Parathyroid adenoma (tissue), 2 donors: ENCODE data around the gene ERN1.
A peak's percentile ranks its signal among the peaks of the same experiment; 100 is the strongest.
"Not testable (repeated sequence)": the region's sequence is repeated elsewhere in the genome, so short reads cannot be mapped to it uniquely, and the experiment has no call there.

ENCODE experiments used
- H2AFZ ChIP-seq: fragments of 300-600 bp; sonication (generic); one replicate; pipeline ENCODE4 v1.7.0; 2017; ENCODE audit warnings: antibody characterized with exemption, mild to moderate bottlenecking
- H3K27ac ChIP-seq: fragments of 300-600 bp; sonication (generic); one replicate; pipeline ENCODE4 v1.7.0; 2017
- H3K27me3 ChIP-seq: fragments of 300-600 bp; sonication (generic); one replicate; pipeline ENCODE4 v1.7.0; 2017; ENCODE audit warnings: low read length; ENCODE audit not compliant: control insufficient read depth, insufficient read depth
- H3K36me3 ChIP-seq: fragments of 300-600 bp; sonication (generic); one replicate; pipeline ENCODE4 v1.7.0; 2017; ENCODE audit warnings: low read length; ENCODE audit not compliant: control insufficient read depth, insufficient read depth
- H3K4me1 ChIP-seq: fragments of 300-600 bp; sonication (generic); one replicate; pipeline ENCODE4 v1.7.0; 2017; ENCODE audit warnings: control low read depth
- H3K4me2 ChIP-seq: fragments of 300-600 bp; sonication (generic); one replicate; pipeline ENCODE4 v1.7.0; 2017; ENCODE audit warnings: low read length
- H3K4me3 ChIP-seq: fragments of 300-600 bp; sonication (generic); one replicate; pipeline ENCODE4 v1.7.0; 2017; ENCODE audit warnings: low read depth, low read length
- H3K79me2 ChIP-seq: fragments of 300-600 bp; sonication (generic); one replicate; pipeline ENCODE4 v1.7.0; 2017; ENCODE audit warnings: control low read depth
- H3K9ac ChIP-seq: fragments of 300-600 bp; sonication (generic); one replicate; pipeline ENCODE4 v1.7.0; 2017; ENCODE audit warnings: mild to moderate bottlenecking
- H3K9me3 ChIP-seq: fragments of 300-600 bp; sonication (generic); one replicate; pipeline ENCODE4 v1.7.0; 2017; ENCODE audit warnings: low read length; ENCODE audit not compliant: control insufficient read depth
- CTCF ChIP-seq: fragments of 300-600 bp; sonication (generic); IDR thresholded peaks from one replicate; pipeline ENCODE4 v1.7.0; 2017; ENCODE audit warnings: antibody characterized with exemption, mild to moderate bottlenecking
- donor health status: primary hyperparathyroidism.

The ERN1 gene

GRCh38 chr17:64024781-64025731 lies 104.9 kb downstream of the ERN1 start:
- no peak overlapping the region for H3K27ac ChIP-seq
- no peak overlapping the region for H3K4me3 ChIP-seq
- H3K4me2 ChIP-seq = no peak overlapping the region
- no peak overlapping the region for H3K9ac ChIP-seq
- H3K27me3 ChIP-seq = no peaks in the 10 kb centered on the region
- no peaks in the 10 kb centered on the region for H3K36me3 ChIP-seq
- no peaks in the 10 kb centered on the region for H3K79me2 ChIP-seq
- H3K4me1 ChIP-seq = peaks cover 3% of the 10 kb centered on the region
- H3K9me3 ChIP-seq = no peaks in the 10 kb centered on the region
- no peak for TF ChIP-seq CTCF
- peak overlapping the region; percentile 84 for H2AFZ ChIP-seq

DNA sequence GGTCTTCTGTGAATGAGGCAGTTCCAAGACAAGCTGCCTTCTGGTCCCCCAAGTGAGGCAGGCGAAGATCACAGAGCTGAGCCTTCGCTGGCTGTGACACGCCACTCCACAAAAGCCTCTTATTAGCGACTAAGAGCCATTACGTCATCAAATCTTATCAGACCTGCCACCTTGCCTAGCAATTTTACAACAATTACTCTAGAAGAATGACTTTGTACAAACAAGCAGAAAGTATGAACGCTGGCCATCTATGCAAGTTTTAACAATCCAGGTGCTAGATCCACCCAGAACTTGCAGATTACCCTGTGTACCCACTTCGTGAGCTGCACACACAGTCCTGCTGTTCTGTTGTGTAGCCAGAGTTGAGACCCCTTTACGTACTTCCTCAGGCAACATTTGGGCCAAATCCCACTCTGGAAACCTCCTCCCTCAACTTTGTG lies 105.7 kb downstream of the ERN1 start:
- TF ChIP-seq CTCF = no peak
- H3K36me3 ChIP-seq = no peaks in the 10 kb centered on the region
- no peak overlapping the region for H3K27ac ChIP-seq
- H3K9ac ChIP-seq = no peak overlapping the region
- H3K79me2 ChIP-seq = no peaks in the 10 kb centered on the region
- peaks cover 3% of the 10 kb centered on the region for H3K4me1 ChIP-seq
- no peak overlapping the region for H2AFZ ChIP-seq
- no peaks in the 10 kb centered on the region for H3K27me3 ChIP-seq
- H3K9me3 ChIP-seq = no peaks in the 10 kb centered on the region
- H3K4me3 ChIP-seq = no peak overlapping the region
- no peak overlapping the region for H3K4me2 ChIP-seq

- Histone ChIP-seq H3K79me2 (no peaks in the 10 kb centered on the region), H3K9ac (no peak overlapping the region), H3K9me3 (no peaks in the 10 kb centered on the region), H2AFZ (peak overlapping the region; percentile 52), H3K4me3 (no peak overlapping the region), H3K27me3 (no peaks in the 10 kb centered on the region), H3K36me3 (no peaks in the 10 kb centered on the region), H3K4me1 (peaks cover 3% of the 10 kb centered on the region), H3K4me2 (no peak overlapping the region), H3K27ac (no peak overlapping the region)
- TF ChIP-seq CTCF = no peak
Observed at GRCh38 chr17:64022611-64023063, 107.3 kb downstream of the ERN1 start.

GRCh38 chr17:64020056-64020766 lies 109.7 kb downstream of the ERN1 start, which contains the start of gene ICAM2:
ICAM2 (minus strand) TSS chr17:64020633; CDS start chr17:64006691, 13,942 bp downstream.
- H3K4me3 ChIP-seq = peak within 1 kb of the TSS; percentile 32
- H3K27ac ChIP-seq = peak within 1 kb of the TSS; percentile 73
- no peak within 1 kb of the TSS for H3K9ac ChIP-seq
- no peaks in the 10 kb centered on the region for H3K36me3 ChIP-seq
- H2AFZ ChIP-seq = peak within 1 kb of the TSS; percentile 84
- H3K9me3 ChIP-seq = no peaks in the 10 kb centered on the region
- no peaks in the 10 kb centered on the region for H3K4me1 ChIP-seq
- no peaks in the 10 kb centered on the region for H3K79me2 ChIP-seq
- H3K27me3 ChIP-seq = no peaks in the 10 kb centered on the region
- H3K4me2 ChIP-seq = peak within 1 kb of the TSS; percentile 57
- no peak for TF ChIP-seq CTCF

DNA sequence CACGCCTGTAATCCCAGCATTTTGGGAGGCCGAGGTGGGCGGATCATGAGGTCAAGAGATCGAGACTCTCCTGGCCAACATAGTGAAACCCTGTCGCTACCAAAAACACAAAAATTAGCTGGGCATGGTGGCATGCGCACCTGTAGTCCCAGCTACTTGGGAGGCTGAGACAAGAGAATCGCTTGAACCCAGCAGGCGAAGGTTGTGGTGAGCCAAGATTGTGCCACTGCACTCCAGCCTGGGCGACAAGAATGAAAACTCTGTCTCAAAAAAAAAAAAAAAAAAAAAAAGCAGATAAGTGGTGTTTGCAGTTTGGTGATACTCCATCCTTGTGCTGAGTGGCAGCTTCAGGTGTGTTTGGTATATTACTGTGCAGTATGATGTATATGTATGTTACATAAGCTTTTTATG lies 110.4 kb downstream of the ERN1 start:
- H3K9ac ChIP-seq, H3K4me3 ChIP-seq, H3K9me3 ChIP-seq: not testable (repeated sequence)

More for the DNA sequence above, 110.4 kb downstream of the ERN1 start:
- H3K79me2 ChIP-seq, H2AFZ ChIP-seq, H3K27me3 ChIP-seq, H3K4me1 ChIP-seq, H3K36me3 ChIP-seq, H3K4me2 ChIP-seq: not testable (repeated sequence)
- peak overlapping the region; percentile 73 for H3K27ac ChIP-seq
